Muscle of leg (tissue), 11 donors: Measurements from ENCODE around the gene MAPK1. TPM values are rescaled to one million over a fixed set of nuclear protein-coding genes. Genes with fewer than 3 reads are reported as not detected.
A peak's percentile ranks its signal among the peaks of the same experiment; 100 is the strongest.
"Not testable (repeated sequence)": the region's sequence is repeated elsewhere in the genome, so short reads cannot be mapped to it uniquely, and the experiment has no call there.

ENCODE experiments used
- DNase-seq: peaks from one replicate; pipeline ENCODE4 v3.0.0; 2013
- H3K27ac ChIP-seq: one replicate; pipeline ENCODE4 v1.5.1; 2013; ENCODE audit warnings: mild to moderate bottlenecking, low read length, control low read depth
- H3K27me3 ChIP-seq: one replicate; pipeline ENCODE4 v1.6.1; 2013; ENCODE audit warnings: low read length; ENCODE audit not compliant: control insufficient read depth, insufficient read depth
- H3K36me3 ChIP-seq: one replicate; pipeline ENCODE4 v1.6.1; 2013; ENCODE audit warnings: low read length; ENCODE audit not compliant: control insufficient read depth, insufficient read depth
- H3K4me1 ChIP-seq: one replicate; pipeline ENCODE4 v1.6.1; 2013; ENCODE audit warnings: low read length; ENCODE audit not compliant: control insufficient read depth, insufficient read depth
- H3K4me3 ChIP-seq: one replicate; pipeline ENCODE4 v1.5.1; 2013; ENCODE audit warnings: low read length, control low read depth
- H3K9me3 ChIP-seq: replicated peaks from 2 replicates; pipeline ENCODE4 v1.6.1; 2013; ENCODE audit warnings: low read depth, low read length; ENCODE audit not compliant: control insufficient read depth
- WGBS: methylation state at CpG from one replicate; pipeline ENCODE4 v1.1.5; 2013; ENCODE audit warnings: missing lambda C conversion rate; ENCODE audit not compliant: insufficient coverage; 5-methylcytosine and 5-hydroxymethylcytosine counted together
- polyA plus RNA-seq, 8 donors: library from polyadenylated mRNA; unstranded; fragments of 120-200 nt; gene quantifications; one replicate each; pipeline versions ENCODE4 v1.2.1 to v1.2.3, GENCODE V29; 2013; ENCODE audit warnings: inconsistent platforms in 1 of 8, low replicate concordance in 1 of 8; ENCODE audit not compliant: insufficient read length in 8 of 8, insufficient read depth in 1 of 8
- total RNA-seq: library from RNA; stranded (reverse); fragments of 120-200 nt; gene quantifications from one replicate; pipeline ENCODE4 v1.2.4, GENCODE V29; 2013

Gene MAPK1
- total and polyA plus RNA-seq, 9 donors = 92.0 to 126 (median 110) TPM

DNA sequence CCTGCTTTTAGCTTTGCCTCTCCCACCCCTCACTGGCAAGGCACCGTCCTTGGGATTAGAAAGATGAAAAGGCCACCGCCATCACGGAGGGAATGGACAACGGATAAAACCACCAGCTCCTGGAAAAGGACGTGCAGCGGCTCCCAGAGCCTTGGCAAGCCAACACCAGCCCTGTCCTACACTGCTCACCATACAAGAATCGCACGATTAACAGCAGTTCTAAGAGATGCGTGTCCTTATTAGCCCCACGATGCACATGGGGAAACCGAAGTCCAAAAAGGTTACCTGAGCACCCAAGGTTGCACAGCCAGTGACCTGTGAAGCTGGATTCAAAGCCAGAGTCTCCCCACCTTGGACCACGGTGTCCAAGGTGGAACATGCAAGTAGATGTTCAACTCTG is 139.2 kb downstream of the MAPK1 start:
- Histone ChIP-seq H3K9me3 (no peaks in the 10 kb centered on the region), H3K27ac (no peak overlapping the region), H3K4me3 (no peak overlapping the region), H3K27me3 (no peaks in the 10 kb centered on the region), H3K4me1 (peaks cover 7% of the 10 kb centered on the region), H3K36me3 (peaks cover 4% of the 10 kb centered on the region)
- 81% methylated on average over 10 of the region's 12 CpGs for whole genome bisulfite sequencing
- no peak for DNase-seq

DNA sequence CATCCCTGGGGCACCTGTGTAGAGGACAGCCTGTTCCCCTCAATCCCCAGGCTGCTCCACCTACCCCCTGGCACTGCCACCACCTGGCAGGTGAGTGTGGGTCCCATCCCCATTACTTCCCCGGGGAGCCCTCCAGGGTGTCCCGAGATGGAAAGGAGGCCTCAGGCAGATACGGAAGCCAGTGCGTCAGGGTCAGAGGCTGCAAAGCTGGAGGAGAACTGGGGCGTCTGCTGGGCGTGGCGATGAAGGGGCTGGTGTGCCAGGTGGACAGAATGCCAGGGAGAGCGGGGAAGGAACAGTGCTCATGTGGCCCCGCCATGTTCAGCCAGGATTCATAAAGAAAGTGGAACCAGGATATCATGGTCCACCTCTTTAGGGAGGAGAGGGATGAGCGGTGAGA is 139.7 kb downstream of the MAPK1 start:
- H3K36me3 ChIP-seq = peaks cover 4% of the 10 kb centered on the region
- DNase-seq = no peak
- no peaks in the 10 kb centered on the region for H3K9me3 ChIP-seq
- H3K4me3 ChIP-seq = no peak overlapping the region
- peaks cover 7% of the 10 kb centered on the region for H3K4me1 ChIP-seq
- no peak overlapping the region for H3K27ac ChIP-seq
- no peaks in the 10 kb centered on the region for H3K27me3 ChIP-seq
- WGBS = 91% methylated on average over 8 of the region's 10 CpGs

DNA sequence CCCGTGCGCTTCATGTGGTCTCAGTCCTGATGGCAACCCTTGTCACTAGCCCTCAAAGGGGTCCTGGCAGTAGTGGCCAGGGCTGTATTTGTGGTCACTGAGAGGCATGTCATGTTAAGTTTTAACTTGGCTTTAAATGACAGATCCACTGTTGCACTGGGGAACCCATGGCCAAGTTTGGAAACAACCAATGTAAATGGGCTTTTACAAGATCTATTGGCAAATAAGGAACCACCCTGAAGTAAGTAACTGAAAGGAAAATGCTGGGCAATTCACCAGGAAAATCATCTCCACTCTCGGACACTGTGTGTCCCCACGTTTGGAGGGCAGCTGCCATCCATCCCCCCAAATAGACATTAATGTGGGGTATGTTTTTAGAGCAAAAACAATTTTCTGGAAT is 140.3 kb downstream of the MAPK1 start:
- no peak for DNase-seq
- Histone ChIP-seq H3K4me1 (peaks cover 7% of the 10 kb centered on the region), H3K27me3 (no peaks in the 10 kb centered on the region), H3K4me3 (no peak overlapping the region), H3K27ac (no peak overlapping the region), H3K36me3 (peaks cover 4% of the 10 kb centered on the region), H3K9me3 (no peaks in the 10 kb centered on the region)
- 100% methylated on average over 1 of the region's 4 CpGs for WGBS

DNA sequence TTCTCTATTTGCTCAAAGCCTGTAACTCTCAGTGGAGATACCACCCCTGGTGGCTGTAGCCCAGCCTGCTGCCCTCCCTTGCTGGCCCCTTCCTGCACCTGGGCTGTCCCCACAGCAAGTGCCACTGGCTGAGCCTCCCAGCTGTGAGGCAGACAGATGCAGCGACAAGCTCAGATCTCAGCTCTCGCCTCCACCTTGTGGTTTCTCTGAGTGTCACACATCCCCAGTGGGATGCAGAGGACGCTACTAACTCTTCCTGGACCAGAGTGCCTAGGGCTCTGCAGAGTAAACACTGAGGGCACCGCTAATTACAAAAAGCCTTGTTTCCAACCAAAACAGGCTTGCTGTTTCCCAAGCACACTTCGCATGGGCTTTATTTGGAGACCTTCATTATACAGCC is 140.8 kb downstream of the MAPK1 start:
- Histone ChIP-seq H3K27ac (no peak overlapping the region), H3K36me3 (peaks cover 4% of the 10 kb centered on the region), H3K4me1 (peaks cover 7% of the 10 kb centered on the region), H3K9me3 (no peaks in the 10 kb centered on the region), H3K27me3 (no peaks in the 10 kb centered on the region), H3K4me3 (no peak overlapping the region)
- WGBS = 32% methylated on average over 5 of the region's 5 CpGs
- DNase-seq = peak; percentile 18

DNA sequence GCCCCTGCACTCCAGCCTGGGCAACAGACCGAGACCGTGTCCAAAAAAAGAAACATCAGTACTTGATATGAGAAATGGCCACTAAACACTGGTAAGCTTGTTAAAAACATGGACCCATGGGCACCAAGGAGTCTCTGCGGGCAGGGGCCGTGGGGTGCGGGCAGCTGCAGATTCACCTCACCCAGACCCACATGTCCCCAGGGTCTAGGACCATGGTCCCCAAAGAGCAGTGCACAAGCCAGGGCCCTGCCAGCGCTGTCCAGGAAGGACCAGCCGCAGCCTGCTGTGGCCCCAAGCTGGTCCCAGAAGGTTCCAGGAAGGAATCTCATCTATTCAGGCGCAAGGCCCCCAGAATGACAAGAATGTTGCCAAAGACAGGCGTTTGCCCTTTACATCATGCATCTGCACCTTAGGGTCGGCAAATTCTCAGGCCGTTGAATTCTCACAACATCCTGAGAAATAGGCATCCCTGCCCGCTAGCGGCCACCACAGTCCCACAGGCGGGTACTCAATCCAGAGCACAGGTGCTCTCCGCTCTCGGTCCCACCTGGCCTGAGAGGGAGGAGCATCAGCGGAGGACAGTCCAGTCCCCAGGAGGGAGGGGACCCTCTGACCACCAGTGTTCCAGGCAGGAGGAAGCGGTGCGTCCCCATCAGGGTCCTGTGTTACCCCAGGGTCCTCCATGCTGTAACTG is 141.3 kb downstream of the MAPK1 start:
- H3K4me1 ChIP-seq = peaks cover 7% of the 10 kb centered on the region
- peaks cover 4% of the 10 kb centered on the region for H3K36me3 ChIP-seq
- no peak overlapping the region for H3K4me3 ChIP-seq
- no peaks in the 10 kb centered on the region for H3K27me3 ChIP-seq
- WGBS = 91% methylated on average over 19 of the region's 19 CpGs
- no peaks in the 10 kb centered on the region for H3K9me3 ChIP-seq
- H3K27ac ChIP-seq = no peak overlapping the region
- no peak for DNase-seq

DNA sequence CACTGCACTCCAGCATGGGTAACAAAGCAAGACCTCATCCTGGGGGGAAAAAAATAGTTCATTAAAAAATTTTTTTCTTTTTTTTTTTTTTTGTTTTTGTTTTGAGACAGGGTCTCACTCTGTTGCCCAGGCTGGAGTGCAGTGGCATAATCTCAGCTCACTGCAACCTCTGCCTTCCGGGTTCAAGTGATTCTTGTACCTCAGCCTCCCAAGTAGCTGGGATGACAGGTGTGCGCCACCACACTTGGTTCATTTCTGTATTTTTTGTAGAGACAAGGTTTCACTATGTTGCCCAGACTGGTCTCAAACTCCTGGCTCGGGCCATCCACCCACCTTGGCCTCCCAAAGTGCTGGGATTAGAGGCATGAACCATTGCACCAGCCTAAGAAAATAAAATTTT is 142.9 kb downstream of the MAPK1 start:
- DNase-seq, H3K27me3 ChIP-seq, H3K4me3 ChIP-seq, H3K27ac ChIP-seq, H3K9me3 ChIP-seq, H3K36me3 ChIP-seq, H3K4me1 ChIP-seq: not testable (repeated sequence)
- no CpG with 5 or more reads among the region's 3 CpGs for WGBS

DNA sequence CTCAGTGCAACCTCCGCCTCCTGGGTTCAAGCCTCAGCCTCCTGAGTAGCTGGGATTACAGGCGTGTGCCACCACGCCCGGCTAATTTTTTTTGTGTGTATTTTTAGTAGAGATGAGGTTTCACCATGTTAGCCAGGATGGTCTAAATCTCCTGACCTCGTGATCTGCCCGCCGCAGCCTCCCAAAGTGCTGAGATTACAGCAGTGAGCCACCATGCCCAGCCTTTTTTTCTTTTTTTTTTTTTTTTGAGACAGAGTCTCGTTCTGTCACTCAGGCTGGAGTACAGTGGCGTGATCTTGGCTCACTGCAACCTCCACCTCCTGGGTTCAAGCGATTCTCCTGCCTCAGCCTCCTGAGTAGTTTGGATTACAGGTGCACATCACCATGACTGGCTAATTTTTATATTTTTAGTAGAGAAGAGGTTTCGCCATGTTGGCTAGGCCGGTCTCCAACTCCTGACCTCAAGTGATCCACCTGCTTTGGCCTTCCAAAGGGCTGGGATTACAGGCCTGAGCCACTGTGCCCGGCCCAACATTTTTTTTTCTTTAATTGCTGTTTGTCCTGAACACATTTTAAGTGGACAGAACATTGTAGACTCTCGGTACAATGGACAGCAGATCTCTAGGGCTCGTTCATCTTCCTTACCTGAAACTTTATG is 146.1 kb downstream of the MAPK1 start:
- not testable (repeated sequence) for H3K27me3 ChIP-seq, H3K36me3 ChIP-seq, DNase-seq, H3K27ac ChIP-seq, H3K9me3 ChIP-seq, H3K4me3 ChIP-seq, H3K4me1 ChIP-seq
- 81% methylated on average over 5 of the region's 15 CpGs for WGBS

DNA sequence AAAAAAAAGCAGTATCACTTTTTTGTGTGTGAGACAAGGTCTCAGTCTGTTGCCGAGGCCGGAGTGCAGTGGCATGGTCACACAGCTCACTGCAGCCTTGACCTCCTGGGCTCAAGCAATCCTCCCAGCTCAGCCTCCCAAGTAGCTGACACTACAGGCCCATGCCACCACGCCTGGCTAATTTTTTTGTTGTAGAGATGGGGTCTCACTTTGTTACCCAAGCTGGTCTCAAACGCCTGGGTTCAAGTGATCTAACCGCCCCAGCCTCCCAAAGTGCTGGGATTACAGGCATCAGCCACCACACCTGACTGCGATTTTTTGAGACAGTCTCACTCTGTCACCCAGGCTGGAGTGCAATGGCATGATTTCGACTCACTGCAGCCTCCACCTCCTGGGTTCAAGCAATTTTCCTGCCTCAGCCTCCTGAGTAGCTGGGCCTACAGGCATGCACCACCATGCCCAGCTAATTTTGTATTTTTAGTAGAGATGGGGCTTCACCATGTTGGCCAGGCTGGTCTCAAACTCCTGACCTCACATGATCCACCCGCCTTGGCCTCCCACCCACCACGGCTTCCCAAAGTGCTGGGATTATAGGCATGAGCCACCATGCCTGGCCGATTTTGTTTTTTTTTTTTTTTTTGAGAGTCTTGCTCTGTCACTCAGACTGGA is 147.1 kb downstream of the MAPK1 start:
- WGBS = 94% methylated on average over 6 of the region's 10 CpGs
- not testable (repeated sequence) for H3K9me3 ChIP-seq, H3K27me3 ChIP-seq, DNase-seq, H3K27ac ChIP-seq, H3K36me3 ChIP-seq, H3K4me1 ChIP-seq, H3K4me3 ChIP-seq

DNA sequence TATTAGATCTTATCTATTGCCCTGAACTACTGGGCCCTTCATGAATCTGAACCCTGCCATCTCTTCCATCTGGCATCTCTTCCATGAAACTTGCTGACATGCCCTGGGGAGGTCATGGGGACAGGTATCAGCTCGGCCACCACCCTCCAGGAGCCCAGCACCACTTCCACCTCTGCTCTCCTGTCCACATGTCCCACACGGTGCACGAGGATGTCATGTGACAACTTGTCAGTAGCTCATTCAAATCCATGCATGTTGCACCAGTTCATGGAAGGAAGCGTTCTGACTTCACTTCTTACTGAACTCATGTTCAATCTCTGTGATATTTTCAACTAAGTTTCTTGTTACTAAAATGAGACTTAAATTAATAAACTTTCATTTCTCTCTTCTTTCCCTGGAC is 148.4 kb downstream of the MAPK1 start:
- WGBS = 48% methylated on average over 3 of the region's 4 CpGs
- Histone ChIP-seq H3K27me3 (no peaks in the 10 kb centered on the region), H3K4me1 (peaks cover 14% of the 10 kb centered on the region), H3K27ac (no peak overlapping the region), H3K4me3 (no peak overlapping the region), H3K9me3 (no peaks in the 10 kb centered on the region), H3K36me3 (no peaks in the 10 kb centered on the region)
- no peak for DNase-seq

DNA sequence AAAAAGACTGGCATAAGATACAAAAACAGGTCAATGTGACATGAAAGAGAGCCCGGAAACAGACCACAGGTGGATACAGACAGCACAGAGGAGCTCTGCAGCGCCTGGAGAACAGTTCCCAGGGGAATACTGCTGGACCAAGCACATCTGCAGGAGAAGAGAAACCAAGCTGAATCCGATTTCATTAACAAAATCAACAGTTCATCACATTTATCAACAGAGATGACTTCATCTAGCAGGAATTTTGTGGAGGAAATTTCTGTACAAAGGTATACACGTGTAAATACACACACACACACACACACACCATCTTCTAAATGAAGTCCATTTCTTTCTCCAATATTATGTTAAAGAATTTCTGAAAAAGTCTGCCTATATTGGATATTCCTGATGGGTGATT is 148.9 kb downstream of the MAPK1 start:
- H3K4me3 ChIP-seq = no peak overlapping the region
- H3K4me1 ChIP-seq = peaks cover 19% of the 10 kb centered on the region
- H3K27me3 ChIP-seq = no peaks in the 10 kb centered on the region
- WGBS = 60% methylated on average over 1 of the region's 4 CpGs
- H3K27ac ChIP-seq = no peak overlapping the region
- H3K36me3 ChIP-seq = no peaks in the 10 kb centered on the region
- DNase-seq = no peak
- H3K9me3 ChIP-seq = no peaks in the 10 kb centered on the region
